SK-N-SH treated with all-trans-retinoic acid at 6 μM for 48 hours (cell line): ENCODE results near the gene DGKI.

ENCODE experiments used
- ATAC-seq: fragments of 200-7000 bp; cut with Tn5 transposase; 3 replicates; pipeline ENCODE4 v1.9.1; 2020; ENCODE audit warnings: mild to moderate bottlenecking, moderate library complexity
- ARNTL ChIP-seq: fragments of 450-650 bp; formaldehyde crosslinking; IDR thresholded peaks from 2 replicates; pipeline ENCODE4 v1.5.0; 2020; ENCODE audit warnings: low read depth, mild to moderate bottlenecking, moderate library complexity, borderline replicate concordance
- BACH2 ChIP-seq: fragments of 250-450 bp; sonication (Bioruptor Pico); IDR thresholded peaks from 2 replicates; pipeline ENCODE4 v1.9.0; 2021; ENCODE audit warnings: mild to moderate bottlenecking, borderline replicate concordance
- CSDC2 ChIP-seq: fragments of 250-450 bp; sonication (Bioruptor Pico); IDR thresholded peaks from 2 replicates; pipeline ENCODE4 v1.5.0; 2020; ENCODE audit warnings: mild to moderate bottlenecking, moderate library complexity
- ESRRG ChIP-seq: fragments of 250-450 bp; sonication (Bioruptor Pico); IDR thresholded peaks from 2 replicates; pipeline ENCODE4 v1.6.1; 2021; ENCODE audit warnings: mild to moderate bottlenecking
- GLIS3 ChIP-seq: fragments of 250-450 bp; sonication (Bioruptor Pico); IDR thresholded peaks from 2 replicates; pipeline ENCODE4 v1.5.0; 2020; ENCODE audit warnings: mild to moderate bottlenecking, moderate library complexity
- ISL1 ChIP-seq: fragments of 250-450 bp; sonication (Bioruptor Pico); IDR thresholded peaks from 2 replicates; pipeline ENCODE4 v2.1.2; 2022; ENCODE audit warnings: mild to moderate bottlenecking, moderate library complexity
- OSR1 ChIP-seq: fragments of 250-450 bp; sonication (Bioruptor Pico); IDR thresholded peaks from 2 replicates; pipeline ENCODE4 v1.8.0; 2022; ENCODE audit warnings: moderate library complexity, mild to moderate bottlenecking, inconsistent platforms
- PPARA ChIP-seq: fragments of 250-450 bp; sonication (Bioruptor Pico); IDR thresholded peaks from 2 replicates; pipeline ENCODE4 v1.5.0; 2020; ENCODE audit warnings: mild to moderate bottlenecking, borderline replicate concordance
- RARB ChIP-seq: fragments of 250-450 bp; sonication (Bioruptor Pico); IDR thresholded peaks from 2 replicates; pipeline ENCODE4 v1.8.0; 2021; ENCODE audit warnings: mild to moderate bottlenecking, moderate library complexity
- TCF4 ChIP-seq: fragments of 250-450 bp; sonication (Bioruptor Pico); IDR thresholded peaks from 2 replicates; pipeline ENCODE4 v1.8.0; 2021; ENCODE audit warnings: mild to moderate bottlenecking, moderate library complexity, borderline replicate concordance
- TOX ChIP-seq: fragments of 250-450 bp; sonication (Bioruptor Pico); IDR thresholded peaks from 2 replicates; pipeline ENCODE4 v1.8.0; 2021; ENCODE audit warnings: mild to moderate bottlenecking, moderate library complexity, borderline replicate concordance
- TSHZ2 ChIP-seq: fragments of 250-450 bp; sonication (Bioruptor Pico); IDR thresholded peaks from 2 replicates; pipeline ENCODE4 v1.5.0; 2020; ENCODE audit warnings: mild to moderate bottlenecking, moderate library complexity
- ZC3H10 ChIP-seq: fragments of 250-450 bp; sonication (Bioruptor Pico); IDR thresholded peaks from 2 replicates; pipeline ENCODE4 v1.5.1; 2021; ENCODE audit warnings: mild to moderate bottlenecking, moderate library complexity
- ZFP3 ChIP-seq: fragments of 250-450 bp; sonication (Bioruptor Pico); IDR thresholded peaks from 2 replicates; pipeline ENCODE4 v1.5.0; 2020; ENCODE audit warnings: mild to moderate bottlenecking, moderate library complexity
- ZFP30 ChIP-seq: fragments of 450-650 bp; formaldehyde crosslinking; IDR thresholded peaks from 2 replicates; pipeline ENCODE4 v1.5.0; 2022; ENCODE audit warnings: mild to moderate bottlenecking, moderate library complexity
- ZNF565 ChIP-seq: fragments of 450-650 bp; formaldehyde crosslinking; conservative IDR thresholded peaks from 2 replicates; pipeline ENCODE4 v1.5.0; 2020; ENCODE audit warnings: low read depth, mild to moderate bottlenecking, moderate library complexity
- ZNF70 ChIP-seq: fragments of 450-650 bp; formaldehyde crosslinking; IDR thresholded peaks from 2 replicates; pipeline ENCODE4 v1.5.0; 2020; ENCODE audit warnings: mild to moderate bottlenecking, moderate library complexity
- ZNF8 ChIP-seq: fragments of 450-650 bp; formaldehyde crosslinking; IDR thresholded peaks from 2 replicates; pipeline ENCODE4 v1.5.0; 2020; ENCODE audit warnings: mild to moderate bottlenecking, moderate library complexity
- TF ChIP-seq, protein P1 (sequence below): fragments of 250-450 bp; sonication (Bioruptor Pico); IDR thresholded peaks from 2 replicates; pipeline ENCODE4 v1.5.1; 2021; ENCODE audit warnings: mild to moderate bottlenecking, moderate library complexity
- TF ChIP-seq, protein P2 (sequence below): fragments of 250-450 bp; sonication (Bioruptor Pico); IDR thresholded peaks from 2 replicates; pipeline ENCODE4 v1.8.0; 2021; ENCODE audit warnings: low read depth, mild to moderate bottlenecking, moderate library complexity, borderline replicate concordance

The DGKI gene

DNA sequence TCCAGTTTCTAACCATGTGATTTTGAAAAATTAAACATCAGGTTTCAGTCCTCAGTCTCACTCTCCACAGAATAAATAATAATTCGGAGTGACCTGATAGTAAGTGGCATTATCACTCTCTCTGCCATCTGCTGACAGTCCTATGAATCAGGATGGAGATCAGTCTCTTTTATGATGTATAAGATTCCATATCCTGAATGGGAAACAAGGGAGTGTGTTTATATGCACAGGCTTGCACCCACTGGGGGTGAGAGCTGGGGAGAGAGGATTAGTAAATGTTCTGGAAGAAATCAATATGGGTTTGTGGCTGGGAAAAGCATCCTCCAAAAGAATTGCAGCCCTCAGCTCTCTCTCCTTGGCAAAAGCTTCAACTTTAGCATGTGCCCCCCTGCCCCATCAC, 45.3 kb downstream of the DGKI start:
- TF ChIP-seq, protein P1, sequence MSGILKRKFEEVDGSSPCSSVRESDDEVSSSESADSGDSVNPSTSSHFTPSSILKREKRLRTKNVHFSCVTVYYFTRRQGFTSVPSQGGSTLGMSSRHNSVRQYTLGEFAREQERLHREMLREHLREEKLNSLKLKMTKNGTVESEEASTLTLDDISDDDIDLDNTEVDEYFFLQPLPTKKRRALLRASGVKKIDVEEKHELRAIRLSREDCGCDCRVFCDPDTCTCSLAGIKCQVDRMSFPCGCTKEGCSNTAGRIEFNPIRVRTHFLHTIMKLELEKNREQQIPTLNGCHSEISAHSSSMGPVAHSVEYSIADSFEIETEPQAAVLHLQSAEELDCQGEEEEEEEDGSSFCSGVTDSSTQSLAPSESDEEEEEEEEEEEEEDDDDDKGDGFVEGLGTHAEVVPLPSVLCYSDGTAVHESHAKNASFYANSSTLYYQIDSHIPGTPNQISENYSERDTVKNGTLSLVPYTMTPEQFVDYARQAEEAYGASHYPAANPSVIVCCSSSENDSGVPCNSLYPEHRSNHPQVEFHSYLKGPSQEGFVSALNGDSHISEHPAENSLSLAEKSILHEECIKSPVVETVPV (CRISPR knock-in tag), result no peak
- TF ChIP-seq PPARA (no peak), ZNF565 (no peak), TOX (CRISPR knock-in tag) (no peak), CSDC2 (no peak), ARNTL (CRISPR knock-in tag) (no peak), GLIS3 (no peak), ISL1 (no peak), OSR1 (CRISPR knock-in tag) (no peak), ZNF8 (CRISPR knock-in tag) (no peak), ZFP3 (no peak), TCF4 (CRISPR knock-in tag) (no peak), BACH2 (CRISPR knock-in tag) (no peak), ESRRG (no peak), RARB (CRISPR knock-in tag) (no peak), ZC3H10 (CRISPR knock-in tag) (no peak)
- TF ChIP-seq, protein P2, sequence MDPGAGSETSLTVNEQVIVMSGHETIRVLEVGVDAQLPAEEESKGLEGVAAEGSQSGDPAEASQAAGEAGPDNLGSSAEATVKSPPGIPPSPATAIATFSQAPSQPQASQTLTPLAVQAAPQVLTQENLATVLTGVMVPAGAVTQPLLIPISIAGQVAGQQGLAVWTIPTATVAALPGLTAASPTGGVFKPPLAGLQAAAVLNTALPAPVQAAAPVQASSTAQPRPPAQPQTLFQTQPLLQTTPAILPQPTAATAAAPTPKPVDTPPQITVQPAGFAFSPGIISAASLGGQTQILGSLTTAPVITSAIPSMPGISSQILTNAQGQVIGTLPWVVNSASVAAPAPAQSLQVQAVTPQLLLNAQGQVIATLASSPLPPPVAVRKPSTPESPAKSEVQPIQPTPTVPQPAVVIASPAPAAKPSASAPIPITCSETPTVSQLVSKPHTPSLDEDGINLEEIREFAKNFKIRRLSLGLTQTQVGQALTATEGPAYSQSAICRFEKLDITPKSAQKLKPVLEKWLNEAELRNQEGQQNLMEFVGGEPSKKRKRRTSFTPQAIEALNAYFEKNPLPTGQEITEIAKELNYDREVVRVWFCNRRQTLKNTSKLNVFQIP (CRISPR knock-in tag), result no peak
- ATAC-seq, result no peak; the same call in 2 of the 3 replicates

DNA sequence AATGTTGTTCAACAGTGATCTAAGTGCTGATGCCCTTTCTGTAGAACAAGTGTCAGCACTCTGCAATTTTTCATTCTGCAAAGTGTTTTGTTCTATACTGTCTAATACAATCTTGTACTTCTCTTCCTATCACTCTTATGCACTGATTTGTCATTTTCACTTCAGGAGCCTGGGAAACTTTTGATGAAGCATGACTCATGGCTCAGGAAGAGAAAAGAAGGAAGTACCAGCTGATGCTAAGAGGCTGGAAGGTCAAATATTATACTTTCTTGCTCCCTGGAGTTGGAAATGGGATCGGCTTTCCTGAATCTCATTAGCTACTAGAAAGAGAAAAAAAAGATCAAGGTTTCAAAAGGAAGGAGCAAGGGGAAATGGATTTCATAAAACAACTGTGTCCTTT, 45.8 kb downstream of the DGKI start:
- TF ChIP-seq, protein P2 (CRISPR knock-in tag), result no peak
- 0 out of 2 replicates have a peak, but pooled peaks have one; percentile 42 for TF ChIP-seq ZC3H10 (CRISPR knock-in tag)
- ATAC-seq, result peak; percentile 49; the same call in 2 of the 3 replicates

DNA sequence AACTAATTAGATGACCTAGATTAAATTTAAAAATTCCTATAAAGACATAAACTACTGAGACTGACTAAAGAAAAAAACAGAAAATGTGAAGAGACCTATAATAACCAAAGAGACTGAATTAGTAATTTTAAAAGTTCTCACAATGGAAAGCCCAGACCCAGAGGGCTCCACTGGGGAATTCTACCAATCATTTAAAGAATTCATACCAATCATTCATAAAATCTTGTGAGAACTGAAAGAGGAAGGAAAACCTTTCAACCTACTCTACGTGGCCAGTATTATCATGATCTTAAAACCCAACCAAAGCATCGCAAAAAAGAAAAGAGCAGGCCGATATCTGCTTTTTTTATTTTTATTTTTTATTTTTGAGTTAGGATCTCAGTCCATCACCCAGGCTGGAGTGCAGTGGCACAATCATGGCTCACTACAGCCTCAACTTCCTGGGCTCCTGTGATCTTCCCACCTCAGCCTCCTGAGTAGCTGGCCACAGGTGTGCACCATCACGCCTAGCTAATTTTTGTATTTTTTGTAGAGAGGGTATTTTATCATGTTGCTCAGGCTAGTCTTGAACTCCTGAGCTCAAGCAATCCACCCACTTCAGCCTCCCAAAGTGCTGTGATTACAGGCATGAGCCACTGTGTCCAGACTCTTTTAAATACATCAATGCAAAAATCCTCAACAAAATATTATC, 48.6 kb downstream of the DGKI start:
- no peak for ATAC-seq
- TF ChIP-seq ZNF70, result no peak
- TF ChIP-seq, protein P2 (CRISPR knock-in tag), result no peak
- TF ChIP-seq ZNF565, result no peak
- no peak for TF ChIP-seq ZFP30 (CRISPR knock-in tag)
- TF ChIP-seq GLIS3, result no peak
- no peak for TF ChIP-seq TSHZ2 (CRISPR knock-in tag)
- no peak for TF ChIP-seq ZNF8 (CRISPR knock-in tag)
- no peak for TF ChIP-seq RARB (CRISPR knock-in tag)
- no peak for TF ChIP-seq ZC3H10 (CRISPR knock-in tag)
